ENCODE measurements around the gene FKTN. TPM values are rescaled to one million over a fixed set of nuclear protein-coding genes. Genes with fewer than 3 reads are reported as not detected.

FKTN gene
- total RNA-seq, 1 donor from 2014 or later = 16.2 TPM

DNA sequence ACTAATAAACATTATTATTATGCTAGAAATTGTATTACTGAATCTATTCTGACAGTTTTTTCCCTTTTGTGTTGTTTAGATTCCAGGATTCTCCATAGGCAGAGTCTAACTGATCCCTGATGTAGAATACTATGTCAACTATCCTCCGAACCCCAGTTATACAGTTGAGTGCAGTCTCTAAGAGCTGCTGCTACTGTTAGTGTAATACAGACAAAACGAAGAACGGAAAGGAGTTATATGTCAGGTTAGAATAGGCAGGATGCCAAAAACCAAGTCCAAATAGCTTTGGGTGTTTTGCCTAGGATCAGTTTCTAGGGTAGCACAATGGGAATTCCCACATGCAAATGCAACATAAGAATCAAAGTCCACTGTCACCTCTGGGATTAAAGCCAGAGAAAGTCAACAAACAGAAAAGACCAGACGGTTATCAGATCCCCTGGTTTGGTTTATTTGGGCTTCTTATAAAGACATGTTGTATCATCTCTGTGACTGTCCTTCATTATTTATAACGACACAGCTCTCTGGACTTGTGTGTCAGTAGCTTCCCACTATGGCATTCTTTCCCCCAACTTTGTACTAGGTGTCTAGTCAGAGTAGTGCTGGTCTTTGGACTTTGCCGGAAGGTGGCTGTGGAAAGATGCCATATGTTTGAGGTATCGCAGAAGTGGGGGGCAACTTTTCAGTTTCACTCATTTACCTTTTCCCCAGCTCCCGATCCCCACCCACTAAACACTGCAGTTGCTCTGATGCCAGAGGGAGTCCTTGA lies 121.5 kb downstream of the FKTN start:
- H3K27ac Mint-ChIP-seq (ENCODE audit: unreplicated experiment) = no peak overlapping the region
- H3K9me3 Mint-ChIP-seq (ENCODE audit: low read depth) = no peaks in the 10 kb centered on the region
- no peak for DNase-seq (ENCODE audit: low spot score)
- no peaks in the 10 kb centered on the region for H3K4me1 Mint-ChIP-seq (ENCODE audit: low read depth)
- no peak overlapping the region for H3K4me3 Mint-ChIP-seq (ENCODE audit: unreplicated experiment)
- TF ChIP-seq, protein P1, sequence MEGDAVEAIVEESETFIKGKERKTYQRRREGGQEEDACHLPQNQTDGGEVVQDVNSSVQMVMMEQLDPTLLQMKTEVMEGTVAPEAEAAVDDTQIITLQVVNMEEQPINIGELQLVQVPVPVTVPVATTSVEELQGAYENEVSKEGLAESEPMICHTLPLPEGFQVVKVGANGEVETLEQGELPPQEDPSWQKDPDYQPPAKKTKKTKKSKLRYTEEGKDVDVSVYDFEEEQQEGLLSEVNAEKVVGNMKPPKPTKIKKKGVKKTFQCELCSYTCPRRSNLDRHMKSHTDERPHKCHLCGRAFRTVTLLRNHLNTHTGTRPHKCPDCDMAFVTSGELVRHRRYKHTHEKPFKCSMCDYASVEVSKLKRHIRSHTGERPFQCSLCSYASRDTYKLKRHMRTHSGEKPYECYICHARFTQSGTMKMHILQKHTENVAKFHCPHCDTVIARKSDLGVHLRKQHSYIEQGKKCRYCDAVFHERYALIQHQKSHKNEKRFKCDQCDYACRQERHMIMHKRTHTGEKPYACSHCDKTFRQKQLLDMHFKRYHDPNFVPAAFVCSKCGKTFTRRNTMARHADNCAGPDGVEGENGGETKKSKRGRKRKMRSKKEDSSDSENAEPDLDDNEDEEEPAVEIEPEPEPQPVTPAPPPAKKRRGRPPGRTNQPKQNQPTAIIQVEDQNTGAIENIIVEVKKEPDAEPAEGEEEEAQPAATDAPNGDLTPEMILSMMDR (IDR thresholded peaks at IDR 0.05) = no peak
- H3K27me3 Mint-ChIP-seq (ENCODE audit: low read depth) = peaks cover 2% of the 10 kb centered on the region
- no peaks in the 10 kb centered on the region for H3K36me3 Mint-ChIP-seq (ENCODE audit: low read depth)

DNA sequence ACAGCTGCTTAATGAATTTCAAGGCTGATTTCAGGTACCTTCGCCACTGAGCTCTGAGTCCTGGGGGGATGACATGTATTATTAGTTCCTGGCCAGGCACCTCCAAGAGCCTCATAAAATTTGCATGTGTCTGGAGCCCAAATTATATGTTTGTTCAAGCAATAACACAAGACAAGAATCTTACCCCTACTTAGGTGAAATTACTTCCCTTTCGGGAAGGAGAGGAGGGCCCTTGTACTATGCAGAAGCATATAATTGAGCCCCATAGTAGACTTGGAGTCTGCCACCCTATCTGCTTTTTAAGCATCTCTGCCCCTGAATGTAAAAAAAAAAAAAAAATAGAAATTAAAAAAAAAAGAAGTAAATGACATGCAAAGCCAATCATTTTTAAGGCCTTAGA lies 123.4 kb downstream of the FKTN start:
- no peaks in the 10 kb centered on the region for H3K36me3 Mint-ChIP-seq (ENCODE audit: low read depth)
- no peak overlapping the region for H3K4me3 Mint-ChIP-seq (ENCODE audit: unreplicated experiment)
- TF ChIP-seq, protein P1 (IDR thresholded peaks at IDR 0.05) = no peak
- no peaks in the 10 kb centered on the region for H3K9me3 Mint-ChIP-seq (ENCODE audit: low read depth)
- no peak overlapping the region for H3K27ac Mint-ChIP-seq (ENCODE audit: unreplicated experiment)
- DNase-seq (ENCODE audit: low spot score) = no peak
- peaks cover 2% of the 10 kb centered on the region for H3K27me3 Mint-ChIP-seq (ENCODE audit: low read depth)
- no peaks in the 10 kb centered on the region for H3K4me1 Mint-ChIP-seq (ENCODE audit: low read depth)

DNA sequence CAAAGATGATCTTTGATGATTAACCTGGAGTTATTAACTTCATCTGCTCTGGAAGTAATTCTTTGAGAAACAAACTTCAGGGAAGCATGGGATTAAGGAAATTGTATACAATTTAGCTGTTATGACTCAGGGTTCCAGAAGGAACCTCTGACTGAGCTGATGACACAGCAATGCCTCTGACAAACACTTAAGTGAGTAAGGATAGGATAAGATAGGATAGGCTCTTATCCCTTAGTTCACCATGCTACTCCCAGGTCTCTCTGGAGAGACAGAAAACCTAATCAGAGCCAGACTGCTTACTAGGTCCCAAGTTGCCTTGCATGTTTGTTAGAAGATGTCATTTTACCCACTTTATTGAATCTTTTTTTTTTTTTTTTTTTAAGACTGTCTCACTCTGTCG lies 123.8 kb downstream of the FKTN start:
- TF ChIP-seq, protein P1 (IDR thresholded peaks at IDR 0.05) = no peak
- no peaks in the 10 kb centered on the region for H3K4me1 Mint-ChIP-seq (ENCODE audit: low read depth)
- H3K27me3 Mint-ChIP-seq (ENCODE audit: low read depth) = no peaks in the 10 kb centered on the region
- H3K4me3 Mint-ChIP-seq (ENCODE audit: unreplicated experiment) = no peak overlapping the region
- no peaks in the 10 kb centered on the region for H3K9me3 Mint-ChIP-seq (ENCODE audit: low read depth)
- no peak overlapping the region for H3K27ac Mint-ChIP-seq (ENCODE audit: unreplicated experiment)
- no peaks in the 10 kb centered on the region for H3K36me3 Mint-ChIP-seq (ENCODE audit: low read depth)
- DNase-seq (ENCODE audit: low spot score) = no peak

DNA sequence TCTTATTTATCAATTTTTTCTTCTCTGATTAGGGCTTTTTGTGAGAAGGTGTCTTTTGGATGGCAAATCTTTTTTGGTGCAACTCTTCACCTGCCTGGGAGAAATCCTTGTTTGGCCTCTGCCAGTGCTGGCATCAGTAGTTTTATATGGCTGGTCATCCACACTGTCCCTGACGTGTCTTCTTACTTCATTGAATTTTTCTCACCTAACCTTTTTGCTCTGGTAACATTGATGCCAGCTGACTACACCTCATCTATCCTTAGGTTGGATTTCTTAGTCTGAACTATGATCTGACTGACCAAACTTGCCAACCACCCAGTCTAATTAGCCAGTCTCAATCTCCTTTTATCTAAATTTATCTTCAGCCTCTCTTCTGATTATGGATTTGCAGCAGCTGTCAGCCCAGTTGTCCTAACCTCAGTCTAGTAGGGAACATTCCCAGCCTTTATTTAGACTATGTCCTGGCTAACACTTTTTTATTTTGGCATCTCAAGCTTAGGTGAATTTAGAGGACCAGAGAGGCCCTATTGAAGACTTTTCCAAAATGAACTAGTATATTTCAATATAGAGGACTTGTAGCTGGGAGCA lies 125.9 kb downstream of the FKTN start:
- TF ChIP-seq, protein P1 (IDR thresholded peaks at IDR 0.05) = no peak
- Mint-ChIP-seq H3K36me3 (ENCODE audit: low read depth) (no peaks in the 10 kb centered on the region), H3K9me3 (ENCODE audit: low read depth) (no peaks in the 10 kb centered on the region), H3K4me1 (ENCODE audit: low read depth) (no peaks in the 10 kb centered on the region), H3K27me3 (ENCODE audit: low read depth) (no peaks in the 10 kb centered on the region), H3K27ac (ENCODE audit: unreplicated experiment) (no peak overlapping the region), H3K4me3 (ENCODE audit: unreplicated experiment) (no peak overlapping the region)
- no peak for DNase-seq (ENCODE audit: low spot score)

DNA sequence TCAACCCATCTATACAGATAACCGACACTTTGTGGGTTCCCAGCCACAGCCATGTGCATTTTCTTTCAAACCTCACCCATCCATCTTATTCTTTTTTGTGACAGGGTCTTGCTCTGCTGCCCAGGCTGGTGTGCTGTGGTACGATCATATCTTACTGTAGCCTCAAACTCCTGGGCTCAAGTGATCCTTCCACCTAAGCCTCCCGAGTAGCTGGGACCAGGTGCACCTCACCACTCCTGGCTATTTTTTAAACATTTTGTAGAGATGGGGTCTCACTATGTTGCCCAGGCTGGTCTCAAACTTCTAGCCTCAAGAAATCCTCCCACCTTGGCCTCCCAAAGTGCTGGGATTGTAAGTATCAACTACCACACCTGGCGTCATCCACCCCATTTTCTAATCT lies 129.0 kb downstream of the FKTN start:
- no peaks in the 10 kb centered on the region for H3K9me3 Mint-ChIP-seq (ENCODE audit: low read depth)
- DNase-seq (ENCODE audit: low spot score) = no peak
- TF ChIP-seq, protein P1 (IDR thresholded peaks at IDR 0.05) = no peak
- H3K27ac Mint-ChIP-seq (ENCODE audit: unreplicated experiment) = no peak overlapping the region
- no peaks in the 10 kb centered on the region for H3K4me1 Mint-ChIP-seq (ENCODE audit: low read depth)
- H3K27me3 Mint-ChIP-seq (ENCODE audit: low read depth) = peaks cover 8% of the 10 kb centered on the region
- no peak overlapping the region for H3K4me3 Mint-ChIP-seq (ENCODE audit: unreplicated experiment)
- H3K36me3 Mint-ChIP-seq (ENCODE audit: low read depth) = no peaks in the 10 kb centered on the region

Other genes starting within 250 kb of the FKTN start
- gene FSD1L, start 110.1 kb upstream of the FKTN start, total RNA-seq = 5.6 to 8.0 TPM (median 5.7 TPM) in 3 replicates
- not detected in 3 replicates for gene TAL2, start 104.3 kb downstream of the FKTN start, total RNA-seq
- gene TMEM38B, start 136.4 kb downstream of the FKTN start, total RNA-seq = 12.1 to 15.6 TPM (median 12.6 TPM) in 3 replicates

Measured in chondrocyte (in vitro differentiated cells).